Measurements from ENCODE around the gene TENT5C.
A peak's percentile ranks its signal among the peaks of the same experiment; 100 is the strongest.

TENT5C gene

DNA sequence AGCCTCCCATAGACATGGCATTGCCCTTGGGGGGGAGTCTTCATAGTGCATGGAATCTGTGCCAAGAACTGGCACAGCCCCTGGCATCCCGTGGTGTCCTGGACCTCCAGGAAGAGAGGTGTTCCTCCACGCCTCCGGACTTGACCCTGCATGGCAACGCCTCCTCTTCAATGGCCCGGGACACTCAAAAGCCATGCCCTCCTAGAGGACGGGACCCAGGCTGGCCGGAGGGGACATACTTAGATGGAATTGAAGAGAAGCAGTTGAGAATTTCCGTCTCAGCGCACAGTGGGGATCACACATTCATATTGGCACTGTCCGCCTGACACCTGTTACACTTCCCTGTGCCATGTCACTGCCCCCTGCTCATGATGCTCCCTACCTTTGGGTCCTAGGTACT is 38.4 kb upstream of the TENT5C start:
- TF ChIP-seq ZNF585B (tag by site-specific recombination; IDR thresholded peaks at IDR 0.05): no peak
- no peak for TF ChIP-seq WT1 (tag by site-specific recombination; IDR thresholded peaks at IDR 0.05)
- TF ChIP-seq, protein P1, sequence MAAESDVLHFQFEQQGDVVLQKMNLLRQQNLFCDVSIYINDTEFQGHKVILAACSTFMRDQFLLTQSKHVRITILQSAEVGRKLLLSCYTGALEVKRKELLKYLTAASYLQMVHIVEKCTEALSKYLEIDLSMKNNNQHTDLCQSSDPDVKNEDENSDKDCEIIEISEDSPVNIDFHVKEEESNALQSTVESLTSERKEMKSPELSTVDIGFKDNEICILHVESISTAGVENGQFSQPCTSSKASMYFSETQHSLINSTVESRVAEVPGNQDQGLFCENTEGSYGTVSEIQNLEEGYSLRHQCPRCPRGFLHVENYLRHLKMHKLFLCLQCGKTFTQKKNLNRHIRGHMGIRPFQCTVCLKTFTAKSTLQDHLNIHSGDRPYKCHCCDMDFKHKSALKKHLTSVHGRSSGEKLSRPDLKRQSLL (tag by site-specific recombination; IDR thresholded peaks at IDR 0.05): no peak
- TF ChIP-seq MEIS1 (CRISPR knock-in tag; IDR thresholded peaks at IDR 0.05; ENCODE audit: borderline replicate concordance): no peak
- TF ChIP-seq SCRT2 (tag by site-specific recombination; IDR thresholded peaks at IDR 0.05): peak; percentile 50
- no peaks in the 10 kb centered on the region for H3K4me1 ChIP-seq (ENCODE audit: control insufficient read depth, insufficient read depth, low read length)
- no peaks in the 10 kb centered on the region for H3K36me3 ChIP-seq (ENCODE audit: control insufficient read depth in 2 of 2, insufficient read depth in 1 of 2, low read length in 2 of 2)
- H3K27ac ChIP-seq (ENCODE audit: extremely low read depth, low read depth, low read length): no peak overlapping the region
- no peaks in the 10 kb centered on the region for H3K9me3 ChIP-seq (ENCODE audit: control insufficient read depth, insufficient read depth, low read depth, low read length)
- ChIA-PET POLR2A (no interaction called here), CTCF (interaction anchor here (0.7 to 1.3 kb wide), 3 partner anchors 31 to 993 kb away, joined by 3 to 4 read pairs (median 3); no protein-coding TSS in a partner anchor)
- H3K4me3 ChIP-seq (ENCODE audit: low read depth, low read length): no peak overlapping the region

DNA sequence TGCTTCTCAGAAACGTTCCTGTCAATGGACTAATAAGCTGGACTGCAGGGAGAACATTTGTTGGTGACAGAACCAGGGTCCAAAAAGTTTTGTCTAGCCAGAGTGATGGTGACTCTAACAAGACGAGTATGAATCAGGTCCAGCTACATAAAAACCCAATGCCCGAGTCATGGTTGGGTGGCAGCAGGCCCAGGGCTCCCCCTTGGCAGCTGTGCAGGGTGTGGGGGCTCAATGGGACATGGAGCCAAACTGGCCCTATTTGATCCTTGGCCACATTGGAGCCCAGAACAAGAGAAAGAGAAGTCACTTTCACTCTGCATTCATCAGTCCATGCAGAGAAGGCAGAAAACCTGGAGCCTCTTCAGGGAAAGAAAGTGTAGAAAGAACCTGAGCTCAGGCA is 37.9 kb upstream of the TENT5C start:
- CTCF ChIA-PET: interaction anchor here (0.7 to 1.3 kb wide), 4 partner anchors 31 to 993 kb away, joined by 3 to 4 read pairs (median 3); no protein-coding TSS in a partner anchor
- no peak overlapping the region for H3K4me3 ChIP-seq (ENCODE audit: low read depth, low read length)

DNA sequence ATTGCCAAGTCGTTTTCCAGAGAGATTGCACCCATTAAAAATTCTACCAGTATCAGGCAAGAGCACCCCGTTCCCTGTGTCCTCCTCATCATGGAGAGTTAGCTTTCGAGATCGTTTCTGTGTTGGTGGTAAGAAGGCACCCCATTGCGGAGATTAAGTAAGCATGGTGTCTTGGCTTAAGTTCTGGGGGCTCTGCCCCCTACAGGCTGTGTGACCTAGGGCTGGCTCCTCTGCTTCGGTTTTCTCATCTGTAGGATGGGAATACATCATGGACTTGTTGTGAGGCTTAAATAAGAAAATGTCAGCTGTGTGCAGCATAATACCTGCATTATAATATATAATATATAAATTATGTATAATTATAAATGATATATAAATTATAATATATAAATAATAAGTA is 36.8 kb upstream of the TENT5C start:
- H3K4me1 ChIP-seq (ENCODE audit: control insufficient read depth, insufficient read depth, low read length): no peaks in the 10 kb centered on the region
- no peaks in the 10 kb centered on the region for H3K36me3 ChIP-seq (ENCODE audit: control insufficient read depth in 2 of 2, insufficient read depth in 1 of 2, low read length in 2 of 2)
- TF ChIP-seq, protein P2, sequence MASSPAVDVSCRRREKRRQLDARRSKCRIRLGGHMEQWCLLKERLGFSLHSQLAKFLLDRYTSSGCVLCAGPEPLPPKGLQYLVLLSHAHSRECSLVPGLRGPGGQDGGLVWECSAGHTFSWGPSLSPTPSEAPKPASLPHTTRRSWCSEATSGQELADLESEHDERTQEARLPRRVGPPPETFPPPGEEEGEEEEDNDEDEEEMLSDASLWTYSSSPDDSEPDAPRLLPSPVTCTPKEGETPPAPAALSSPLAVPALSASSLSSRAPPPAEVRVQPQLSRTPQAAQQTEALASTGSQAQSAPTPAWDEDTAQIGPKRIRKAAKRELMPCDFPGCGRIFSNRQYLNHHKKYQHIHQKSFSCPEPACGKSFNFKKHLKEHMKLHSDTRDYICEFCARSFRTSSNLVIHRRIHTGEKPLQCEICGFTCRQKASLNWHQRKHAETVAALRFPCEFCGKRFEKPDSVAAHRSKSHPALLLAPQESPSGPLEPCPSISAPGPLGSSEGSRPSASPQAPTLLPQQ (tag by site-specific recombination; IDR thresholded peaks at IDR 0.05): no peak
- no peaks in the 10 kb centered on the region for H3K9me3 ChIP-seq (ENCODE audit: control insufficient read depth, insufficient read depth, low read depth, low read length)
- CTCF ChIA-PET: interaction anchor here (0.9 kb wide), 1 partner anchor 35 kb away, joined by 3 read pairs; no protein-coding TSS in a partner anchor
- no peak overlapping the region for H3K4me3 ChIP-seq (ENCODE audit: low read depth, low read length)
- POLR2A ChIA-PET: no interaction called here
- no peak overlapping the region for H3K27ac ChIP-seq (ENCODE audit: extremely low read depth, low read depth, low read length)

More for the DNA sequence above, 37.9 kb upstream of the TENT5C start:
- no peaks in the 10 kb centered on the region for H3K36me3 ChIP-seq (ENCODE audit: control insufficient read depth in 2 of 2, insufficient read depth in 1 of 2, low read length in 2 of 2)
- H3K4me1 ChIP-seq (ENCODE audit: control insufficient read depth, insufficient read depth, low read length): no peaks in the 10 kb centered on the region
- POLR2A ChIA-PET: no interaction called here
- TF ChIP-seq ZNF175 (tag by site-specific recombination; IDR thresholded peaks at IDR 0.05) (no peak), WT1 (tag by site-specific recombination; IDR thresholded peaks at IDR 0.05) (no peak), YY1 (tag by site-specific recombination; IDR thresholded peaks at IDR 0.05) (no peak)
- no peaks in the 10 kb centered on the region for H3K9me3 ChIP-seq (ENCODE audit: control insufficient read depth, insufficient read depth, low read depth, low read length)
- no peak overlapping the region for H3K27ac ChIP-seq (ENCODE audit: extremely low read depth, low read depth, low read length)

DNA sequence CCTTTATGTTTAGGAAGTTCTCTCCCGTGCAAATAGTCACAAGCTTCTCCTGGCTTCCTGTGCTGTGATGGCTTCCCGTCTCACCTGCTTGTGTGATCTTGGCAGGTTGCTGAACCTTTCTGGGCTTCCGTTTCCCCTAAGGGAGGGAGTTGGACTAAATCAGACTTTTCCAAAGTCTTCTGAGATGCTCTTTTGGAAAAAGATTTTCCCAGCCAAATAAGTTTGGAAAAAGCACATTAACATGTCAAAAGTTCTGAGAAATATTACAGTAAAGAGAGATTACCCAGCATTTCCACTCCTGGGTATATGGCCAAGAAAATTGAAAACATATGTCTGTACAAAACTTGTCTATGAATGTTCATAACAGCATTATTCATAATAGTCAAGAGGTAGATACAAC is 36.0 kb upstream of the TENT5C start:
- POLR2A ChIA-PET: no interaction called here
- Histone ChIP-seq H3K4me1 (ENCODE audit: control insufficient read depth, insufficient read depth, low read length) (no peaks in the 10 kb centered on the region), H3K9me3 (ENCODE audit: control insufficient read depth, insufficient read depth, low read depth, low read length) (no peaks in the 10 kb centered on the region), H3K27ac (ENCODE audit: extremely low read depth, low read depth, low read length) (no peak overlapping the region), H3K36me3 (ENCODE audit: control insufficient read depth in 2 of 2, insufficient read depth in 1 of 2, low read length in 2 of 2) (no peaks in the 10 kb centered on the region), H3K4me3 (ENCODE audit: low read depth, low read length) (no peak overlapping the region)
- CTCF ChIA-PET: interaction anchor here (0.7 kb wide), 1 partner anchor 59 kb away, joined by 3 read pairs; no protein-coding TSS in a partner anchor
- no peak for TF ChIP-seq ZNF623 (tag by site-specific recombination; IDR thresholded peaks at IDR 0.05)
- TF ChIP-seq, protein P3, sequence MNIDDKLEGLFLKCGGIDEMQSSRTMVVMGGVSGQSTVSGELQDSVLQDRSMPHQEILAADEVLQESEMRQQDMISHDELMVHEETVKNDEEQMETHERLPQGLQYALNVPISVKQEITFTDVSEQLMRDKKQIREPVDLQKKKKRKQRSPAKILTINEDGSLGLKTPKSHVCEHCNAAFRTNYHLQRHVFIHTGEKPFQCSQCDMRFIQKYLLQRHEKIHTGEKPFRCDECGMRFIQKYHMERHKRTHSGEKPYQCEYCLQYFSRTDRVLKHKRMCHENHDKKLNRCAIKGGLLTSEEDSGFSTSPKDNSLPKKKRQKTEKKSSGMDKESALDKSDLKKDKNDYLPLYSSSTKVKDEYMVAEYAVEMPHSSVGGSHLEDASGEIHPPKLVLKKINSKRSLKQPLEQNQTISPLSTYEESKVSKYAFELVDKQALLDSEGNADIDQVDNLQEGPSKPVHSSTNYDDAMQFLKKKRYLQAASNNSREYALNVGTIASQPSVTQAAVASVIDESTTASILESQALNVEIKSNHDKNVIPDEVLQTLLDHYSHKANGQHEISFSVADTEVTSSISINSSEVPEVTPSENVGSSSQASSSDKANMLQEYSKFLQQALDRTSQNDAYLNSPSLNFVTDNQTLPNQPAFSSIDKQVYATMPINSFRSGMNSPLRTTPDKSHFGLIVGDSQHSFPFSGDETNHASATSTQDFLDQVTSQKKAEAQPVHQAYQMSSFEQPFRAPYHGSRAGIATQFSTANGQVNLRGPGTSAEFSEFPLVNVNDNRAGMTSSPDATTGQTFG (tag by site-specific recombination; IDR thresholded peaks at IDR 0.05; ENCODE audit: borderline replicate concordance): no peak
- no peak for TF ChIP-seq SP7 (tag by site-specific recombination; IDR thresholded peaks at IDR 0.05)
- TF ChIP-seq GLIS1 (tag by site-specific recombination; IDR thresholded peaks at IDR 0.05): no peak
- TF ChIP-seq BCL11A (tag by site-specific recombination; IDR thresholded peaks at IDR 0.05; ENCODE audit: low read depth): no peak
- TF ChIP-seq, protein P4, sequence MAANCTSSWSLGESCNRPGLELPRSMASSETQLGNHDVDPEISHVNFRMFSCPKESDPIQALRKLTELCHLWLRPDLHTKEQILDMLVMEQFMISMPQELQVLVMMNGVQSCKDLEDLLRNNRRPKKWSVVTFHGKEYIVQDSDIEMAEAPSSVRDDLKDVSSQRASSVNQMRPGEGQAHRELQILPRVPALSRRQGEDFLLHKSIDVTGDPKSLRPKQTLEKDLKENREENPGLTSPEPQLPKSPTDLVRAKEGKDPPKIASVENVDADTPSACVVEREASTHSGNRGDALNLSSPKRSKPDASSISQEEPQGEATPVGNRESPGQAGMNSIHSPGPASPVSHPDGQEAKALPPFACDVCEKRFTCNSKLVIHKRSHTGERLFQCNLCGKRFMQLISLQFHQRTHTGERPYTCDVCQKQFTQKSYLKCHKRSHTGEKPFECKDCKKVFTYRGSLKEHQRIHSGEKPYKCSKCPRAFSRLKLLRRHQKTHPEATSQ (tag by site-specific recombination; IDR thresholded peaks at IDR 0.05): no peak
- TF ChIP-seq ZNF571 (tag by site-specific recombination; IDR thresholded peaks at IDR 0.05): no peak
- TF ChIP-seq ZBTB48 (tag by site-specific recombination; IDR thresholded peaks at IDR 0.05): no peak
- TF ChIP-seq ZNF114 (tag by site-specific recombination; IDR thresholded peaks at IDR 0.05): no peak
- TF ChIP-seq ZNF558 (tag by site-specific recombination; IDR thresholded peaks at IDR 0.05): no peak
- no peak for TF ChIP-seq ZNF302 (tag by site-specific recombination; IDR thresholded peaks at IDR 0.05; ENCODE audit: low read depth)
- no peak for TF ChIP-seq ZFP69B (tag by site-specific recombination; IDR thresholded peaks at IDR 0.05)
- no peak for TF ChIP-seq ZNF624 (tag by site-specific recombination; IDR thresholded peaks at IDR 0.05)
- no peak for TF ChIP-seq MEIS1 (CRISPR knock-in tag; IDR thresholded peaks at IDR 0.05; ENCODE audit: borderline replicate concordance)

All from HEK293 (cell line).